Nephron progenitor cell (in vitro differentiated cells): ENCODE results near the gene SLC16A4.

ENCODE experiments used
- DNase-seq: peaks from one replicate; pipeline ENCODE4 v3.0.0; 2021
- H3K27ac Mint-ChIP-seq: 2 replicates; pipeline ENCODE4 v1.8.0; 2021; ENCODE audit warnings: mild to moderate bottlenecking, moderate library complexity, mixed read lengths
- H3K27me3 Mint-ChIP-seq: 2 replicates; pipeline ENCODE4 v1.8.0; 2021; ENCODE audit warnings: mild to moderate bottlenecking, low read depth, mixed read lengths; ENCODE audit not compliant: poor library complexity
- H3K36me3 Mint-ChIP-seq: 2 replicates; pipeline ENCODE4 v1.8.0; 2021; ENCODE audit warnings: low read depth, mixed read lengths
- H3K4me1 Mint-ChIP-seq: 2 replicates; pipeline ENCODE4 v1.8.0; 2021; ENCODE audit warnings: mixed read lengths
- H3K4me3 Mint-ChIP-seq: 2 replicates; pipeline ENCODE4 v1.8.0; 2021; ENCODE audit warnings: mild to moderate bottlenecking, moderate library complexity, mixed read lengths
- H3K9me3 Mint-ChIP-seq: 2 replicates; pipeline ENCODE4 v1.8.0; 2021; ENCODE audit warnings: mild to moderate bottlenecking, moderate library complexity, mixed read lengths
- TF ChIP-seq, protein P1 (sequence below): fragments of 200-600 bp; sonication (generic); IDR thresholded peaks from 2 replicates; pipeline ENCODE4 v1.5.0; 2021; ENCODE audit warnings: antibody characterized with exemption

Gene SLC16A4

DNA sequence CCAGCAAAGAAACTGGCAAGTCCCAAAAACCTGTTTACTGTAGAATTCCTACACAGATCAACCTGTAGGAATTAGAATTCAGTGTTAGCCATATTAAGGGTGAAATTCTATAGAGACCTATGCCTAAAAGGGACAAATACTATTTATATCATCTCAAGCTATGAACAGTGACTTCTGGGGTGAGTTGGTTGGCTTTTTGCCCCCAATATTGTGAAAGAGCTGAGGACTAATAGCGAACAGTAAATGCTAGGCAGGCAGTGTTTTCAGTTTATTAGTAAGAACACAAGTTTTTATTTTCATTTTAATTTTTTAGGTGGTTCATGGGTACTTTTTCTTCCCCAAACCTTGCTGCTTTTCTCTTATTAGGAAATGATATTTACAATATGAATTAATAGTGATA is 15.3 kb downstream of the SLC16A4 start:
- Mint-ChIP-seq H3K9me3 (no peaks in the 10 kb centered on the region), H3K4me3 (no peak overlapping the region)

GRCh38 chr1:110370827-110371226 is 20.0 kb downstream of the SLC16A4 start:
- Mint-ChIP-seq H3K4me3 (no peak overlapping the region), H3K9me3 (no peaks in the 10 kb centered on the region), H3K4me1 (no peaks in the 10 kb centered on the region), H3K27me3 (no peaks in the 10 kb centered on the region), H3K36me3 (peaks cover 27% of the 10 kb centered on the region), H3K27ac (no peak overlapping the region)
- TF ChIP-seq, protein P1, sequence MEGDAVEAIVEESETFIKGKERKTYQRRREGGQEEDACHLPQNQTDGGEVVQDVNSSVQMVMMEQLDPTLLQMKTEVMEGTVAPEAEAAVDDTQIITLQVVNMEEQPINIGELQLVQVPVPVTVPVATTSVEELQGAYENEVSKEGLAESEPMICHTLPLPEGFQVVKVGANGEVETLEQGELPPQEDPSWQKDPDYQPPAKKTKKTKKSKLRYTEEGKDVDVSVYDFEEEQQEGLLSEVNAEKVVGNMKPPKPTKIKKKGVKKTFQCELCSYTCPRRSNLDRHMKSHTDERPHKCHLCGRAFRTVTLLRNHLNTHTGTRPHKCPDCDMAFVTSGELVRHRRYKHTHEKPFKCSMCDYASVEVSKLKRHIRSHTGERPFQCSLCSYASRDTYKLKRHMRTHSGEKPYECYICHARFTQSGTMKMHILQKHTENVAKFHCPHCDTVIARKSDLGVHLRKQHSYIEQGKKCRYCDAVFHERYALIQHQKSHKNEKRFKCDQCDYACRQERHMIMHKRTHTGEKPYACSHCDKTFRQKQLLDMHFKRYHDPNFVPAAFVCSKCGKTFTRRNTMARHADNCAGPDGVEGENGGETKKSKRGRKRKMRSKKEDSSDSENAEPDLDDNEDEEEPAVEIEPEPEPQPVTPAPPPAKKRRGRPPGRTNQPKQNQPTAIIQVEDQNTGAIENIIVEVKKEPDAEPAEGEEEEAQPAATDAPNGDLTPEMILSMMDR, result no peak
- no peak for DNase-seq

More for the DNA sequence above, 15.3 kb downstream of the SLC16A4 start:
- H3K27ac Mint-ChIP-seq, result no peak overlapping the region
- TF ChIP-seq, protein P1, result no peak
- no peak for DNase-seq
- peaks cover 3% of the 10 kb centered on the region for H3K27me3 Mint-ChIP-seq
- H3K4me1 Mint-ChIP-seq, result no peaks in the 10 kb centered on the region
- peaks cover 61% of the 10 kb centered on the region for H3K36me3 Mint-ChIP-seq

DNA sequence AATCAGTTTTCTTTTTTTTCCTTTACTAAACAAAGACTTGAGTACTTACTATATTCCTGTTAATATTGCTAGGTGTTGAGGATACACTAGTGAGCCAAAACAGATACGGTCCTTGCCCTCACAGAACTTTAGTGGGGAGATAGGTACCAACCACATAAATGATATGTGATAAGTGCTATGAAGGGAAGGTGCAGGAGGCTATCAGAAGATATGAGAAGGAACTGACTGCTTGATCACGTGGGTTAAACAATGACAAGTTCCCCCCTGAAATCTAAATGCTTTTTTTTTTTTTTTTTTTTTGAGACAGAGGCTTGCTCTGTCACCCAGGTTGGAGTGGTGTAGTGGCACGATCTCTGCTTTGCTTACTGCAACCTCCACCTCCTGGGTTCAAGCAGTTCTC is 26.6 kb downstream of the SLC16A4 start:
- Mint-ChIP-seq H3K4me1 (no peaks in the 10 kb centered on the region), H3K27me3 (no peaks in the 10 kb centered on the region), H3K27ac (no peak overlapping the region), H3K9me3 (no peaks in the 10 kb centered on the region), H3K4me3 (no peak overlapping the region), H3K36me3 (peaks cover 59% of the 10 kb centered on the region)
- TF ChIP-seq, protein P1, result no peak
- no peak for DNase-seq

DNA sequence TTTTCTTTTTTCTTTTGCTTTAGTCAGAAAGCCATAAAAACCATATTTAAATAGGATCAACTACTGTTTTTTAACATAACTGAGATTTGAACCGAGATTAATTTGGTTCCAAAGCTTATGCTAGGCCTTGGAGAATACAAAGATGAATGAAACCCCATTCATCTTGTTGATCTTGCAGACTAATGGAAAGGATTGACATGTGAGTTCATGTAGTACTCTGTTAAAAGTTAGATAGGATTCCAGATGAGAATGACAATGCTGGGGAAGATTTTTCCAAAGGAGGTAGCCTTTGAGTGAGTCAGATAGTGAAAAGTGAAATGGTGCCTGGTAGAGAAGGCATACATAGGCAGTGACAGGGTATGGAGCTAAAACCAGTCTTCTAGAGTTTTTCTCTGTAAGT is 29.0 kb downstream of the SLC16A4 start:
- no peak overlapping the region for H3K4me3 Mint-ChIP-seq
- TF ChIP-seq, protein P1, result no peak
- H3K36me3 Mint-ChIP-seq, result peaks cover 64% of the 10 kb centered on the region
- no peak overlapping the region for H3K27ac Mint-ChIP-seq
- no peaks in the 10 kb centered on the region for H3K4me1 Mint-ChIP-seq
- no peak for DNase-seq
- no peaks in the 10 kb centered on the region for H3K27me3 Mint-ChIP-seq
- no peaks in the 10 kb centered on the region for H3K9me3 Mint-ChIP-seq

DNA sequence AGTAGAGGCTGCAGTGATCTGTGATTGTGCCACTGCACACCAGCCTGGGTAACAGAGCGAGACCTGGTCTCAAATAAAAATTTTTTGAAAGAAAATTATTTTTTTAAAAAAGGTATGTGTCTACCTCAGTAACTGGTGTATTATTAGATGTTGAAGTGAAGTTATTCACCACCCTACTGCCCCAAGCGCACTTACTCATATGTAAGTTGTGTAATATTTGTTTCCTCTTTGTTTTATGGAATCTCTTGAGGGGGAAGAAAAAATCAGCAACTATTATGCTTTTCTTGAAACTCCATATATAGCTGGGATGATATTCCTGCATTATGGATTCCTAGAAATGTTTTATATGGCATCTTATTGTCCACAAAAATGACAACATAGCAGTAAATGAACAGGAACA is 30.4 kb downstream of the SLC16A4 start:
- Mint-ChIP-seq H3K27ac (no peak overlapping the region), H3K4me3 (no peak overlapping the region), H3K36me3 (peaks cover 67% of the 10 kb centered on the region), H3K9me3 (no peaks in the 10 kb centered on the region), H3K27me3 (no peaks in the 10 kb centered on the region), H3K4me1 (no peaks in the 10 kb centered on the region)
- TF ChIP-seq, protein P1, result no peak
- no peak for DNase-seq

DNA sequence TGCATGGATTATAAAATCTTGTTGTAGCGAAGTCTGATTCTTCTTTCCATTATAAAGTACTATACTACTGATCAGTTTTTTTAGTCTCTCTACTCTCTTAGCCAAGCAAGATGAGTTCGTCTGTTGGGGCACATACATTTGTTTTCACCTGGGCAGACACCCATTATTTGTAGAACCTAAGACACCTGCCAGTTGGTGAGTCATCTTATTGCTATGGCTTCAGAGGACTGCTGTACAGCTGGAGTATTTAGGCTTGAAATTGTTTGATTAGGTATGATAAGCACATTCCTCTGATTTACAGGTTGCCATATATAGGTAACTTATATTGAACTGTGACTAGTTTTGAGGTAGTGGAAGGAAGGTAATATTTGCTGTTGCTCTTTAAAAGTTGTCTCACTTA is 34.4 kb downstream of the SLC16A4 start:
- Mint-ChIP-seq H3K27ac (no peak overlapping the region), H3K36me3 (peaks cover 27% of the 10 kb centered on the region), H3K4me1 (peaks cover 9% of the 10 kb centered on the region), H3K27me3 (no peaks in the 10 kb centered on the region), H3K9me3 (no peaks in the 10 kb centered on the region), H3K4me3 (no peak overlapping the region)
- TF ChIP-seq, protein P1, result no peak
- no peak for DNase-seq
